DND-41 (cell line): ENCODE measurements around the gene DALRD3.

ENCODE experiments used
- EZH2 ChIP-seq: IDR thresholded peaks from 3 replicates; pipeline ENCODE4 v1.6.1; 2012; ENCODE audit warnings: borderline replicate concordance, low read depth, mild to moderate bottlenecking, moderate library complexity, low read length, inconsistent platforms; ENCODE audit not compliant: severe bottlenecking
- TF ChIP-seq, protein P1 (sequence below): IDR thresholded peaks from 2 replicates; pipeline ENCODE4 v1.5.1; 2012; ENCODE audit warnings: borderline replicate concordance, low read length, moderate library complexity, mild to moderate bottlenecking; ENCODE audit not compliant: poor library complexity, severe bottlenecking; ENCODE audit errors: extremely low read depth

GRCh38 chr3:49053543-49053942, 35.2 kb upstream of the DALRD3 start:
- TF ChIP-seq, protein P1, sequence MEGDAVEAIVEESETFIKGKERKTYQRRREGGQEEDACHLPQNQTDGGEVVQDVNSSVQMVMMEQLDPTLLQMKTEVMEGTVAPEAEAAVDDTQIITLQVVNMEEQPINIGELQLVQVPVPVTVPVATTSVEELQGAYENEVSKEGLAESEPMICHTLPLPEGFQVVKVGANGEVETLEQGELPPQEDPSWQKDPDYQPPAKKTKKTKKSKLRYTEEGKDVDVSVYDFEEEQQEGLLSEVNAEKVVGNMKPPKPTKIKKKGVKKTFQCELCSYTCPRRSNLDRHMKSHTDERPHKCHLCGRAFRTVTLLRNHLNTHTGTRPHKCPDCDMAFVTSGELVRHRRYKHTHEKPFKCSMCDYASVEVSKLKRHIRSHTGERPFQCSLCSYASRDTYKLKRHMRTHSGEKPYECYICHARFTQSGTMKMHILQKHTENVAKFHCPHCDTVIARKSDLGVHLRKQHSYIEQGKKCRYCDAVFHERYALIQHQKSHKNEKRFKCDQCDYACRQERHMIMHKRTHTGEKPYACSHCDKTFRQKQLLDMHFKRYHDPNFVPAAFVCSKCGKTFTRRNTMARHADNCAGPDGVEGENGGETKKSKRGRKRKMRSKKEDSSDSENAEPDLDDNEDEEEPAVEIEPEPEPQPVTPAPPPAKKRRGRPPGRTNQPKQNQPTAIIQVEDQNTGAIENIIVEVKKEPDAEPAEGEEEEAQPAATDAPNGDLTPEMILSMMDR, result no peak
- no peak for TF ChIP-seq EZH2
